Keratinocyte (primary cell): Measurements from ENCODE around the gene TENM3. TPM values are rescaled to one million over a fixed set of nuclear protein-coding genes. Genes with fewer than 3 reads are reported as not detected.

Experiments used
- DNase-seq: peaks from one replicate; pipeline ENCODE4 v3.0.0-alpha.2; 2011; ENCODE audit warnings: low read depth, missing footprints, low spot score
- FAIRE-seq: peaks from 2 replicates; lab custom pipeline; 2011; peaks lifted over from hg19 to GRCh38; lab: Jason Lieb, UNC
- H2AFZ ChIP-seq: 2 replicates; pipeline ENCODE4 v1.6.0; 2012; ENCODE audit warnings: low read length, control low read depth, inconsistent platforms; ENCODE audit not compliant: control insufficient read depth
- H3K27ac ChIP-seq: 2 replicates; pipeline ENCODE4 v1.5.1; 2011; ENCODE audit warnings: low read length; ENCODE audit not compliant: control insufficient read depth, insufficient read depth
- H3K27me3 ChIP-seq: 3 replicates; pipeline ENCODE4 v1.6.0; 2011; ENCODE audit warnings: low read length; ENCODE audit not compliant: control insufficient read depth, insufficient read depth; ENCODE audit errors: extremely low read depth
- H3K36me3 ChIP-seq, 2 experiments: 2 replicates in 1 of 2; 3 replicates in 1 of 2; pipeline ENCODE4 v1.5.1; 2011; ENCODE audit warnings: low read length in 2 of 2, mild to moderate bottlenecking in 1 of 2; ENCODE audit not compliant: control insufficient read depth in 2 of 2, insufficient read depth in 2 of 2; ENCODE audit errors: extremely low read depth in 1 of 2
- H3K4me1 ChIP-seq: 3 replicates; pipeline ENCODE4 v1.5.1; 2011; ENCODE audit warnings: low read length; ENCODE audit not compliant: control insufficient read depth, insufficient read depth; ENCODE audit errors: extremely low read depth
- H3K4me2 ChIP-seq: 3 replicates; pipeline ENCODE4 v1.6.0; 2011; ENCODE audit warnings: low read depth, low read length; ENCODE audit not compliant: control insufficient read depth, insufficient read depth; ENCODE audit errors: extremely low read depth
- H3K4me3 ChIP-seq, 3 experiments: fragments of 200-600 bp in 1 of 3; sonication (generic) in 1 of 3; 2 replicates in 2 of 3; 3 replicates in 1 of 3; pipeline ENCODE4 v1.5.1; 2011 to 2016; ENCODE audit warnings: low read length in 3 of 3, mild to moderate bottlenecking in 3 of 3, control low read depth in 2 of 3, inconsistent platforms in 1 of 3, low read depth in 1 of 3, mixed read lengths in 1 of 3, mixed run types in 1 of 3, moderate library complexity in 1 of 3; ENCODE audit not compliant: control insufficient read depth in 2 of 3, insufficient read depth in 2 of 3; ENCODE audit errors: extremely low read depth in 1 of 3
- H3K79me2 ChIP-seq: 2 replicates; pipeline ENCODE4 v1.6.0; 2012; ENCODE audit warnings: low read length; ENCODE audit not compliant: control insufficient read depth, insufficient read depth
- H3K9ac ChIP-seq: 3 replicates; pipeline ENCODE4 v1.6.0; 2011; ENCODE audit warnings: low read length; ENCODE audit not compliant: control insufficient read depth, insufficient read depth; ENCODE audit errors: extremely low read depth
- H3K9me1 ChIP-seq: 3 replicates; pipeline ENCODE4 v1.6.0; 2011; ENCODE audit warnings: low read length; ENCODE audit not compliant: control insufficient read depth, insufficient read depth; ENCODE audit errors: extremely low read depth
- H3K9me3 ChIP-seq: 2 replicates; pipeline ENCODE4 v1.5.1; 2012; ENCODE audit warnings: low read depth, low read length; ENCODE audit not compliant: control insufficient read depth
- H4K20me1 ChIP-seq: 3 replicates; pipeline ENCODE4 v1.6.0; 2011; ENCODE audit warnings: low read length; ENCODE audit not compliant: control insufficient read depth, insufficient read depth; ENCODE audit errors: extremely low read depth
- EZH2 ChIP-seq: IDR thresholded peaks from one replicate; pipeline ENCODE4 v1.6.1; 2012; ENCODE audit warnings: inconsistent platforms, mild to moderate bottlenecking, low read length, moderate library complexity
- dilution Hi-C: fragments of 300-500 bp; cut with MboI; formaldehyde crosslinking; loops from one replicate; pipeline ENCODE4 v1.7.0; 2020; ENCODE audit warnings: low sequenced_read_pairs; ENCODE audit not compliant: extremely low pct_ligation_motif_present
- polyA plus RNA-seq, 5 experiments: library from polyadenylated mRNA; depleted of rRNA in 3 of 5; stranded (reverse) in 3 of 5; stranded (forward) in 1 of 5; unstranded in 1 of 5; fragments of >200 nt; gene quantifications; 1 replicate in 1 of 5; 2 replicates in 3 of 5; 3 replicates in 1 of 5; pipeline versions ENCODE4 v1.2.1 to v1.2.3, GENCODE V29; 2011 to 2012; ENCODE audit warnings: missing spikeins in 2 of 5, low read depth in 1 of 5, low replicate concordance in 1 of 5
- TF ChIP-seq, protein P1 (sequence below), 3 experiments: IDR thresholded peaks in 1 of 3; conservative IDR thresholded peaks in 1 of 3; optimal IDR thresholded peaks in 1 of 3; 2 replicates in 2 of 3; 3 replicates in 1 of 3; pipeline versions ENCODE3 to v1.5.1; 2011; ENCODE audit warnings: low read length in 3 of 3, mild to moderate bottlenecking in 3 of 3, moderate library complexity in 2 of 3, control low read depth in 1 of 3, inconsistent platforms in 1 of 3; ENCODE audit not compliant: insufficient read depth in 2 of 3; ENCODE audit errors: extremely low read depth in 1 of 3

TENM3 gene
- polyA plus RNA-seq, 1 donor (not counting 4 experiments of a cell fraction or from before 2014, with no cell fraction given) = 17.0 TPM

DNA sequence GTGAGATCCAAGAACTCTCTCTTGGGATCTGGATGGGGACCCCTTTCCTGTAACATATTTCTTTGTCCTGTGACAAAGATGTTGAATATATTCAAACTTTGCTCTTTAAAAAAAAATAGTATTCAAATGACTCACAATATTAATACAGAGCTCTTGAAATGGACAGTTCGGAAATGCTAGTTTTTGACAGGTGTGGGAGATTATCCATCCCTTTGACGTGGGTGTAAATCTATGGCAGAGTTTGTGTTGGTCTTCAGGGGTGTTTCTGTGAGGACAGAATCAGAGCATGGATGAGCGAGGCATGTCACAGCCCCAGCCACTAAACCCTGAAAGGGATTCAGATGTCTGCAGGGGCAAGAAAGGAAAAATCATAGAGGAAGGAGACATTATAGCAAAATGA lies 25.8 kb downstream of the TENM3 start:
- no peak for TF ChIP-seq EZH2
- TF ChIP-seq, protein P1, sequence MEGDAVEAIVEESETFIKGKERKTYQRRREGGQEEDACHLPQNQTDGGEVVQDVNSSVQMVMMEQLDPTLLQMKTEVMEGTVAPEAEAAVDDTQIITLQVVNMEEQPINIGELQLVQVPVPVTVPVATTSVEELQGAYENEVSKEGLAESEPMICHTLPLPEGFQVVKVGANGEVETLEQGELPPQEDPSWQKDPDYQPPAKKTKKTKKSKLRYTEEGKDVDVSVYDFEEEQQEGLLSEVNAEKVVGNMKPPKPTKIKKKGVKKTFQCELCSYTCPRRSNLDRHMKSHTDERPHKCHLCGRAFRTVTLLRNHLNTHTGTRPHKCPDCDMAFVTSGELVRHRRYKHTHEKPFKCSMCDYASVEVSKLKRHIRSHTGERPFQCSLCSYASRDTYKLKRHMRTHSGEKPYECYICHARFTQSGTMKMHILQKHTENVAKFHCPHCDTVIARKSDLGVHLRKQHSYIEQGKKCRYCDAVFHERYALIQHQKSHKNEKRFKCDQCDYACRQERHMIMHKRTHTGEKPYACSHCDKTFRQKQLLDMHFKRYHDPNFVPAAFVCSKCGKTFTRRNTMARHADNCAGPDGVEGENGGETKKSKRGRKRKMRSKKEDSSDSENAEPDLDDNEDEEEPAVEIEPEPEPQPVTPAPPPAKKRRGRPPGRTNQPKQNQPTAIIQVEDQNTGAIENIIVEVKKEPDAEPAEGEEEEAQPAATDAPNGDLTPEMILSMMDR (optimal IDR thresholded peaks at IDR 0.05 in 1 of 3, IDR thresholded peaks at IDR 0.05 in 1 of 3, conservative IDR thresholded peaks at IDR 0.05 in 1 of 3; ENCODE audit: extremely low read depth in 1 of 3, insufficient read depth in 2 of 3, low read length in 3 of 3) = no peak
- H3K9ac ChIP-seq = no peak overlapping the region
- DNase-seq (no peak), FAIRE-seq (no peak)
- H3K36me3 ChIP-seq = no peaks in the 10 kb centered on the region
- no peak overlapping the region for H2AFZ ChIP-seq
- dilution Hi-C loops = no loop called here
- H3K9me3 ChIP-seq = no peaks in the 10 kb centered on the region
- H3K79me2 ChIP-seq = no peaks in the 10 kb centered on the region
- H3K4me2 ChIP-seq = no peak overlapping the region
- no peaks in the 10 kb centered on the region for H3K4me1 ChIP-seq
- no peak overlapping the region for H3K4me3 ChIP-seq
- H4K20me1 ChIP-seq = no peaks in the 10 kb centered on the region
- H3K27ac ChIP-seq = no peak overlapping the region
- H3K9me1 ChIP-seq = no peaks in the 10 kb centered on the region
- no peaks in the 10 kb centered on the region for H3K27me3 ChIP-seq

DNA sequence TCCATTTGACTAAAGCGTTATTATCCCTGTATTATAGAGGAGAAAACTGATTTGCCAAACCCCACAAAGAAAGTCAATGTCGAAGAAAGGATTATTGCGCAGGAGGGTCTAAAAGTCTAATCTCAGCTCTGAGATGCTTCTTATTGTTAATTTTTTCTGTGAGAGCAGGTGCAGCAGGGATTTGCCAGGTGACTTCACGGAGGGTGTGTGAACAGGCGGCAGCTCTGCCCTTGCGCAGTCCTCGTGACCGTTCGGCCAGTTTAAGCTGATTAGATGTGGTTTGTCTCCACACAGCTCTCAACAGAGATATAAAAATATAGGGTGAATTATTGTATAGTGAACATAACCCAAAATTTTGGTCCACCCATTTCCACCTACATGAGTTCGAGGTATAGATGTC lies 28.5 kb downstream of the TENM3 start:
- Histone ChIP-seq H3K36me3 (no peaks in the 10 kb centered on the region), H3K9me3 (no peaks in the 10 kb centered on the region), H3K27ac (no peak overlapping the region), H3K4me1 (no peaks in the 10 kb centered on the region), H3K9ac (no peak overlapping the region), H2AFZ (no peak overlapping the region), H3K79me2 (no peaks in the 10 kb centered on the region), H3K4me3 (no peak overlapping the region), H4K20me1 (no peaks in the 10 kb centered on the region), H3K9me1 (no peaks in the 10 kb centered on the region), H3K4me2 (no peak overlapping the region), H3K27me3 (no peaks in the 10 kb centered on the region)
- no peak for TF ChIP-seq EZH2
- TF ChIP-seq, protein P1 (optimal IDR thresholded peaks at IDR 0.05 in 1 of 3, IDR thresholded peaks at IDR 0.05 in 1 of 3, conservative IDR thresholded peaks at IDR 0.05 in 1 of 3; ENCODE audit: extremely low read depth in 1 of 3, insufficient read depth in 2 of 3, low read length in 3 of 3) = no peak
- FAIRE-seq (no peak), DNase-seq (no peak)
- dilution Hi-C loops = no loop called here
